NCI-H510A treated with DMSO at 0.1 percent for 48 hours (cell line): ENCODE data around the gene NFS1.
"Not testable (repeated sequence)": the region's sequence is repeated elsewhere in the genome, so short reads cannot be mapped to it uniquely, and the experiment has no call there.

ENCODE experiments used
- DNase-seq: peaks from one replicate; lab custom pipeline; 2025; lab: John Stamatoyannopoulos, UW

The NFS1 gene

GRCh38 chr20:35729836-35730582 is 30.9 kb upstream of the NFS1 start:
- DNase-seq = no peak

- no peak for DNase-seq
Measured at GRCh38 chr20:35729283-35729807, 30.2 kb upstream of the NFS1 start.

DNA sequence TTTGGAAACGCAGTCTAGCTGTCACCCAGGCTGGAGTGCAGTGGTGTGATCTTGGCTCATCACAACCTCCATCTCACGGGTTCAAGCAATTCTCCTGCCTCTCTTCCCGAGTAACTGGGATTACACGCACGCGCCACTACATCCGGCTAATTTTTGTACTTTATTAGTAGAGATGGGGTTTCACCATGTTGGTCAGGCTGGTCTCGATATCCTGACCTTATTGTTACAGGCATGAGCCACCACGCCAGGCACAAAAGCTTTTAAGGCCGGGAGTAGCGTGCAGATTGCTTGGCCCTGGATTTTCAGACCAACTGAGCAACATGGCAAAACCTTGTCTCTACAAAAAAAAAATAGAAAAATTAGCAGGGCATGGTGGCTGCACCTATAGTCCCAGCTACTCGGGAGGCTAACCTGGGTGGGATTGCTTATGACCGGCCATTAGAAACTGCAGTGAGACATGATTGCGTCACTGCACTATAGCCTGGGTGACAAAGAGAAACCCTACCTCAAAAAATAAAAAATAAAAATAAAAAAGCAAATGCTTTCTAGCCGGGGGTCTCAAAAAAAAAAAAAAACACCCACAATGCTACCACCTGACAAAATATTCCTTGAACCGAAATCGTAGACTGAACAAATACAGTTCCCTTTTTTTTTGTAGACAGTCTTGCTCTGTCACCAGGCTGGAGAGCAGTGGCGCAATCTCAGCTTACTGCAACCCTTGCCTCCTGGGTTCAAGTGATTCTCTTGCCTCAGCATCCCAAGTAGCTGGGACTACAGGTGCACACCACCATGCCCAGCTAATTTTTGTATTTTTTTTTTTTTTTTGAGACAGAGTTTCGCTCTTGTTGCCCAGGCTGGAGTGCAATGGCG is 27.9 kb upstream of the NFS1 start:
- DNase-seq = no peak

DNA sequence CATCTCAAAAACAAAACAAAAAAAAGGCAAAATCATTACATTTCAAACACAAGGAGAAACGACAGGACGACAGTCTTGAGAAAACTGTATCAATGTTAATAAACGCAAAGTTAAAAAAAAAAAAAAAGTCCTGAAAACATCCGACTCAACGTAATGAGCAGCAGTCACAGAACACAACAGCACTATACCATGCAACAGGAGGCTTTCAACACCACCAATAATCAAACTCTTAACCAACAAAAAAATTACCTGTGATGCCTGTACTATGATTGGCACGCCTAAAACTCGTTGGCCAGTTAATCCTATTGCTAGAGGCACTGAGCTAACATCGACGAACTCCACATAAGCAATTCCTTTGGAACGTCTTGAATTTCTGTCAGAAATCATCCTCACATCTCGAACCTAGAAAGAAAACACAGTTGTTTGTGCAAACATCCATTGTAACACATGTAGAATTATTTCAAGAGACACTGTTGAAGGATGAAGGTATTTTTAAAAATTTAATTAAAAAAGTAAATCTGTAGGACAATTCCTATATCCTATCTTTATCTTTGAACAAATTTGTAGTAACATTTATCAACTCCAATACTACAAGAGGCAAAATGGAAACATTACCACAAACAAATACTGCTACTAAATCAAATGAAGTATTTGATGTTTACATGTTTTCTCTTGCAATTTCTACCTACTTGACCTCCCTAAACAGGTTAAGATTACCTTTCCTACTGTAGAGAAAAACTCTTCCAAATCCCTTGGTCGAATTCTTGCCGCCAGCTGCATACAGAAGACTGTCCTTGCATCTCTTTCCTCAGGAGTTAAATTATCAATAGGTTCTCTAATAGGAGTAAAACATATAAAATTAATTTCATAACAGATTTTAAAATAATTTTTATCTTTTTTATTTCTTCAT is 25.4 kb upstream of the NFS1 start:
- no peak for DNase-seq

GRCh38 chr20:35723652-35724320 is 24.6 kb upstream of the NFS1 start:
- DNase-seq = not testable (repeated sequence)

GRCh38 chr20:35723275-35723639 is 24.1 kb upstream of the NFS1 start:
- DNase-seq = not testable (repeated sequence)

GRCh38 chr20:35721621-35722020 is 22.5 kb upstream of the NFS1 start:
- DNase-seq = no peak

GRCh38 chr20:35721219-35721618 is 22.1 kb upstream of the NFS1 start:
- no peak for DNase-seq

DNA sequence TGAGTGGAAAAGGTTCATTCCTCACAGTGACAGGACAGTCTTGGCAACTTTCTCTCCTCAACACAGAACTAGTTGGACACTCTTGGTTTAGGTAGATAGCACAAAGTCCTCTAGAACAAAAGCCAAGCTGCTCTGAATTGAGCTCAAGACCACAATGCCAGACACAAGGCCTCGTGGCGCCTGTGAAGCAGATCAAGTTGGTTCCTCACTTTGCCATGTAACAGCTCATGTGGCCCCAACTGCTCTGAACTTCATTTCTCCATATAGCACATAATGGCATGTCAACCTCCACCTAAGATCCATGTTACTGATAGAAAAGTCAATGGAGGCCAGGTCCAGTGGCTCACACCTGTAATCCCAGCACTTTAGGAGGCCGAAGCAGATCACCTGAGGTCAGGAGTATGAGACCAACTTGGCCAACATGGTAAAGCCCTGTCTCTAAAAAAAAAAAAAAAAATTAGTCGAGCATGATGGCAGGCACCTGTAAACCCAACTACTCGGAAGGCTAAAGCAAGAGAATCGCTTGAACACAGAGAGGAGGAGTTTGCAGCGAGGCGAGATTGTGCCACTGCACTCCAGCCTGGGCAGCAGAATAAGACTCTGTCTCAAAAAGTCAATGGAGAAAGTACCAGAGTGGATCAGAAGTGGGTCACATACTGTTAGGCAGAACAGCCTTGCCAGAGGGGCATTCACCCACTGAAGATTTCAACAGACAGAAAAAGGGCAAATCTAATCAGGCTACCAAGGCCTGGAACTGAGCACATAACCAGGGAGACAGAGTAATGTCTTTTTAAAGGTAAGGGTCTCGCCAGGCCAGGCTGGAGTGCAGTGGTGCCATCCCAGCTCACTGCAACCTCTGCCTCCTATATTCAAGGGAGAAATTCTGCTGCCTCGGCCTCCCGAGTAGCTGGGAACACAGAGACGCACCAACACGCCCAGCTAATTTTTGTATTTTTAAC is 21.3 kb upstream of the NFS1 start:
- no peak for DNase-seq

GRCh38 chr20:35719717-35720116 is 20.6 kb upstream of the NFS1 start:
- DNase-seq = no peak

- no peak for DNase-seq
Measured at GRCh38 chr20:35718972-35719635, 20.0 kb upstream of the NFS1 start.

DNA sequence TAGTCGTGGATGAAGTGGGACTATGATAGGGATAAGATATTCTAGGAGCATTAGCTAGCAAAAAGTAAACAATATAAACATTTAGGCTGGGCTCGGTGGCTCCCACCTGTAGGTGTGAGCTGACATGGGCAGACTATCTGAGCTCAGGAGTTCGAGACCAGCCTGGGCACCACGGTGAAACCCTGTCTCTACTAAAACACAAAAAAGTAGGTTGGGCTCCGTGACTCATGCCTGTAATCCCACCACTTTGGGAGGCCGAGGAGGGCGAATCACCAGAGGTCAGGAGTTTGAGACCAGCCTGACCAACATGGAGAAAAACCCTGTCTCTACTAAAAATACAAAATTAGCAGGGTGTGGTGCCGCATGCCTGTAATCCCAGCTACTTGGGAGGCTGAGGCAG is 19.2 kb upstream of the NFS1 start:
- DNase-seq = not testable (repeated sequence)

DNA sequence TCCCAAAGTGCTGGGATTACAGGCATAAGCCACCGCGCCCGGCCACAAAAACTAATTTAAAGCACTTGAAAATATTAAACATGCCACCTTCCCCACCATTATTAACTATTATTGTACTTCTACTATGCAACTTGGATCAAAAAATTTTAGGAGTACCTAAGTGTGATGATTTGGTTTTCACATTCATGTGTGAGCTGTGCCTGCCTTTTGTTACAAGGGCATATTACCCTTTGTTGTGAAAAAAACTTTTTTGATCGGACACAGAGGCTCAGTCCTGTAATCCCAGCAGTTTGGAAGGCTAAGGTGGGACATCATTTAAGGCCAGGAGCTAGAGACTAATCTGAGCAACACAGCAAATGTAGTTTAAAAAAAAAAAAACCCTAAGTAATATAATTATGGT is 17.2 kb upstream of the NFS1 start:
- no peak for DNase-seq

- no peak for DNase-seq
Measured at GRCh38 chr20:35715652-35716051, 16.5 kb upstream of the NFS1 start.

GRCh38 chr20:35714127-35714526 is 15.0 kb upstream of the NFS1 start:
- DNase-seq = no peak

GRCh38 chr20:35713120-35713519 is 14.0 kb upstream of the NFS1 start:
- DNase-seq = not testable (repeated sequence)

- DNase-seq = no peak
Measured at GRCh38 chr20:35711588-35712209, 12.5 kb upstream of the NFS1 start.

- DNase-seq = no peak
Measured at GRCh38 chr20:35710884-35711587, 11.9 kb upstream of the NFS1 start.

DNA sequence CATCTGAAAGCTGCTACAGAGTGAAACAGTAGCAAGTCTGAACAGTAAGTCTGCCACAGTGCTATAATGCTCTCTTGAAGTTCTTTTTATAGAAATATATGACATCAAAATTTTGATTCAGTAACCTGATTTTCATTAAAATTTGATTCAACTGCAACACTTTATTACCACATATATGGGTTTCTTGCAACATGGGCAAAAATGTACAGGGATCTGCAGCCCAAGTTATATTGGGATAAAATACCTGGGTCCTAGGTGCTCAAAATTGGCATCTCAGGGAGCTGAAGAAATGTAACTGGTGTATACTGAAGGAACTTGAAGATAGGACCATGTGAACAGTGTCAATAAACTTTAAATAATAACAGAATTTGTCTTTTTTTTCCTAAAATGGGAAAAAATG is 10.9 kb upstream of the NFS1 start:
- DNase-seq = no peak
